DMS114 treated with DMSO at 0.1 percent for 48 hours (cell line): ENCODE results near the gene MCHR1.
"Not testable (repeated sequence)": the region's sequence is repeated elsewhere in the genome, so short reads cannot be mapped to it uniquely, and the experiment has no call there.

ENCODE experiments used
- DNase-seq: peaks from one replicate; lab custom pipeline; 2025; ENCODE audit not compliant: unreplicated experiment; lab: John Stamatoyannopoulos, UW

The MCHR1 gene

DNA sequence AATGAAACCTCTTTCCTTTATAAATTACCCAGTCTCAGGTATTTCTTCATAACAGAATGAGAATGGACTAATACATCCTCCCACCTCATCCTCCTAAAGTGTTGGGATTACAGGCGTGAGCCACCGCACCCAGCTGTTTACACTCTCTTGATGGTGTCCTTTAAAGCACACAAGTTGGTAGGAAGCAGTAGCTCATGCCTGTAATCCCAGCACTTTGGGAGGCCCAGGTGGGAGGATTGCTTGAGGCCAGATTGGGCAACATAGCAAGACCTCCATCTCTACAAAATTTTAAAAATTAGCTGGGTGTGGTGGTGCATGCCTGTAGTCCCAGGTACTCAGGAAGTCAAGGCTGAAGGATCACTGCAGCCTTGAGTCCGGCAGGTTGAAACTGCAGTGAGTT, 23.3 kb upstream of the MCHR1 start:
- not testable (repeated sequence) for DNase-seq

DNA sequence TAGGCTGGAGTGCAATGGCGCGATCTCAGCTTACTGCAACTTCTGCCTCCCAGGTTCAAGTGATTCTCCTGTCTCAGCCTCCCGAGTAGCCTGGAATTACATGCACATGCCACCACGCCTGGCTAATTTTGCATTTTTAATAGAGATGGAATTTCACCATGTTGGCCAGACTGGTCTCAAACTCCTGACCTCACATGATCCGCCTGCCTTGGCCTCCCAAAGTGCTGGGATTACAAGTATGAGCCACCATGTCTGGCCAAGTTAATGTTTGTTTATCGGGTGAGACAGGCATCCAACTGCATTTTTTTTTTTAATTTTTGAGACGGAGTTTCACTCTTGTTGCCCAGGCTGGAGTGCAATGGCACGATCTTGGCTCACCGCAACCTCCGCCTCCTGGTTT, 22.6 kb upstream of the MCHR1 start:
- not testable (repeated sequence) for DNase-seq

DNA sequence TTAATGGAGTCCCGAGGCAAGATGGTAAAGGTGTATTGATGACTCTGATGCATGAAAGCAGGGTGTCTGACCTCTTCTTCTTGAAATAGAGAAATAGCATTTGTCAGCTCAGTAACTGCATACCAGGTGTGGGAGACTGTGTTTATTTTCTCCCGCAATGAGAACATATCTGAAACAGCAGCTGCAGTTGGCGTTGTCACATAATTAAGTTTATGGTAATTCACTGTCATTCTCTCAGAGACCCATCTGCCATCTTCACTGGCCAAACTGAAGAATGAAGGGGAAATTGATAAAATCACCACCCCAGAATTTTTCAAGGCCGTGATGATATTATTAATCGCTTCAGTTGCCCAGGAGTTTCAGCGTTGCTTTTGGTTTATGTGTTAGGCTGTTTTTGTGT, 20.1 kb upstream of the MCHR1 start:
- DNase-seq, result no peak

DNA sequence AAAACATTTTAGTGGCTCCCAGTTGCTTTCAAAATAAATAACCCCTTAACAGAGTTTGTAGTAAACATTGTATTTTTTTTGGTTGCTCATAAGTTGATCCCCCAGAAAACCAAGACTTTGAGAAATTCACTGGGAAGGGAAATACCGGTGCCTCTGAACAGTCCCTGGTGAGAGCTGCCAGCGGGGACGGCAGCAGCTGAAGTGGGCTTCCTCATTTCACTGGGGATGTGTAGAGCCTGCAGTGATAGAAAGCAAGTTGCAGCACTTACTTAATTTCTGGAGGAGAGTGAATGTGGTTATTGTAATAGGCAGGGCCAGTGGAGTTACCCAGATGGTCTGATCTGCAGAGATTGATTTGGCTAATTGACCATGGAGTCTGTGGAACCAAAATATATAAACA, 18.6 kb upstream of the MCHR1 start:
- DNase-seq, result no peak

DNA sequence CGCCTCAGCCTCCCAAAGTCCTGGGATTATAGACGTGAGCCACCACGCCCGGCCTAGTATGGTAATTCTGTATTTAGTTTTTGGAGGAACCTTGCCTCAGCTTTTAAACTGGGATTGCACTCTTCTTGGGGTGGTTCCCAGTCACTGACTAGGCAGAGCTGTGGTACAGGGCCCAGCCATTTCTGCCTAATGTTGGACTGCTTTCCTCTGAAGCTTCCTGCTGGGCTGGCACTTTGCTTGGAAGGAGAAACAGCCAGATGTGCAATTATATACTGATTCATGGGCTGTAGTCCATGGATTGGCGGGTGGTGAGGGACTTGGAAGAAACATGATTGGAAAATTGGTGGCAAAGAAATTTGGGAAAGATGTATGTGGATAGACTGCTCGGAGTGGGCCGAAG, 17.6 kb upstream of the MCHR1 start:
- DNase-seq, result no peak

DNA sequence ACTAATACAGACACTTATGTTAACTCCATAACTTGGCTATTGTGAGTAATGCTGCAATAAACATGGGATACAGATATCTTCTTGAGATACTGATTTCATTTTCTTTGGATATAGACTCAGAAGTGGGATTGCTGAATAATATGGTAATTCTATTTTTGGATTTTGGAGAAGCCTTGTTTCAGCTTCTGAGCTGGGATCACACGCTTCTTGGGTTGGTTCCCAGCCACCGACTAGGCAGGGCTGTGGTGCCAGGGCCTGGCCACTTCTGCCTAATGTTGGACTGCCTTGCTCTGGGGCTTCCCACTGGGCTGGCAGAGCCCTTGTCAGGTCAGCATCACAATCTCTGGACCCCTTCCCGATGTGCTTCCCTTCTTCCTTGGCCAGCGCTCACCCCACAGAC, 14.0 kb upstream of the MCHR1 start:
- DNase-seq, result no peak

DNA sequence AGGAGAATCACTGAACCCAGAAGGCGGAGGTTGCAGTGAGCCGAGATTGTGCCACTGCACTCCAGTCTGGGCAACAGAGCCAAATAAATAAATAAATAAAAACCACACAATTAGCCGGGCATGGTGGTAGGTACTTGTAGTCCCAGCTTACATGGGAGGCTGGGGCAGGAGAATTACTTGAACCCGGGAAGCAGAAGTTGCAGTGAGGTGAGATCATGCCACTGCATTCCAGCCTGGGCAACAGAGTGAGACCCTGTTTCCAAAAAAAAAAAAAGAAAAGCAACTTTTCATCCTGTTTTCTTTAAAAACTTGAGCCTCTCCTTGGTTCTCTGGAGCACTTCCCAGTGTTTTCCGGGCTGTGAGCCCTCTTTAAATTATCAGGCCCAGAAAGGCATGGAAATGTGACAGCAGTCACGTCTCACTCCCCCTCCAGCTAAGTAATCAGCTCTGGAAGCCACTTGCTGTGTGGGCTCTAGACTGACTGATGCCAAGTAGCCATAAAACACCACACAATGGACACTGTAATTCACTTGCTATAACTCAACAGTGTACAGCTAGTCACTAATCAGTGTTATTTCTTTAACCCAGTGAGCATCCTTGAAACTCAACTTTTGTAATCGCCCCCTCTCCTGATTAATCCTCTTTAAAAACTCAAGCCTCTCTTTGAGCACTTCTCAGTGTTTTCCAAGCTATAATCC, 13.0 kb upstream of the MCHR1 start:
- DNase-seq, result no peak

DNA sequence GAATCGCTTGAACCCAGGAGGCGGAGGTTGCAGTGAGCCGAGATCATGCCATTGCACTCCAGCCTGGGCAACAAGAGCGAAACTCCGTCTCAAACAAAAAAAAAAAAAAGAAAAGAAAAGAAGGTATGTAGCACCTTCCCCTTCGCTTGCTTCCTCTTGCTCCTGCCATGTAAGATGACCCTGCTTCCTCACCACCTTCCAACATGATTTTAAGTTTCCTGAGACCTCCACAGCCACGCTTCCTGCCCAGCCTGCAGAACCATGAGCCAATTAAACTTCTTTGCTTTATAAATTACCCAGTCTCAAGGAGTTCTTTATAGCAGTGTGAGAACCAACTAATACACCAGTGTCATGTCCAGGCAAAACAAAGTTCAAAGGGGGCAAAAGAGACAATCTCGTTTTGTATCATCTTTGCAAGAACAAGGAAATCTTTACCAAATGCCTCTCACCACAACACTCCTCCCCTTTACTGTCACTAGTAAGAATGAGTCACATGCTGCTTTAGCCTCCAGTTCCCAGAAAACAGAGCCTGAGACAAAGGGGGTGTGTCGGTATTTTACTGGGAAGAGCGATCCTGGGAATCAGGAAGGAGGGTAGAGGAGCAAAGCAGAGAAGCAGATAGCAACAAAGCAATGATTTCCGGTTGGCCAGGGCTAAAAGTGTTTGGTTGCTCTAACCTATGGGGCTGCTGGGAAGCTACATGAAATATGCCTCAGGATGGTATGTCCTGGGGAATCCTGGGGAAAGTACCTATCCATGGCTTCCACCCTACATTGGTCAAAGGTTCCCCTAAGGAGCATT, 10.5 kb upstream of the MCHR1 start:
- no peak for DNase-seq

DNA sequence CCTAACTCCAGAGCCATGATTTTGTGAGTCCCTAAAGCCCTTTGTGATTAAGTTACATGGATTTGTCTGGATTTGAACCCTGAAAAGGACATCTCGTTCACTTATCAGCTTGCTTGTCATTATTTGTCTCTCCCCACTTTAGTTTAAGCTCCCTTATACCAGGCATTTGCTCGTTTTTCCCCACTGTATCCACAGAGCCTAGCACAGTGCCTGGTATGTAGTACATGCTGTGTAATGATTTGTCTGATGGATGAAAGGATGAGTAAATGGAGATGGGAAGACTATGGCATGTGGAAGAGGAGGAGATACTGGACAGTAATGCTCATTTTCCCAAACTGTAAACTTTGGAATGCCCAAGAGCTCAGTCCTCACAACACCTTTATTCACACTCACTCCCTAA, 9.2 kb upstream of the MCHR1 start:
- no peak for DNase-seq

DNA sequence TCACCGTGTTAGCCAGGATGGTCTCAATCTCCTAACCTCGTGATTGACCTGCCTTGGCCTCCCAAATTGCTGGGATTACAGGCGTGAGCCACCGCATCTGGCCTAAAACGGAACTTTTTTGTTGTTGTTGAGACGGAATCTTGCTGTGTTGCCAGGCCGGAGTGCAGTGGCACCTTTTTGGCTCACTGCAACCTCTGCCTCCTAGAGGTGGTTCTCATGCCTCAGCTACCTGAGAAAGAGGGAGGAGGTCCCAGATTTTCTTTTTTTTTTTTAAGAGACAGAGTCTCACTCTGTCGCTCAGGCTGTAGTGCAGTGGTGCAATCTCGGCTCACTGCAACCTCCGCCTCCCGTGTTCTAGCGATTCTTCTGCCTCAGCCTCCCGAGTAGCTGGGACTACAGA, 7.9 kb upstream of the MCHR1 start:
- DNase-seq, result no peak

DNA sequence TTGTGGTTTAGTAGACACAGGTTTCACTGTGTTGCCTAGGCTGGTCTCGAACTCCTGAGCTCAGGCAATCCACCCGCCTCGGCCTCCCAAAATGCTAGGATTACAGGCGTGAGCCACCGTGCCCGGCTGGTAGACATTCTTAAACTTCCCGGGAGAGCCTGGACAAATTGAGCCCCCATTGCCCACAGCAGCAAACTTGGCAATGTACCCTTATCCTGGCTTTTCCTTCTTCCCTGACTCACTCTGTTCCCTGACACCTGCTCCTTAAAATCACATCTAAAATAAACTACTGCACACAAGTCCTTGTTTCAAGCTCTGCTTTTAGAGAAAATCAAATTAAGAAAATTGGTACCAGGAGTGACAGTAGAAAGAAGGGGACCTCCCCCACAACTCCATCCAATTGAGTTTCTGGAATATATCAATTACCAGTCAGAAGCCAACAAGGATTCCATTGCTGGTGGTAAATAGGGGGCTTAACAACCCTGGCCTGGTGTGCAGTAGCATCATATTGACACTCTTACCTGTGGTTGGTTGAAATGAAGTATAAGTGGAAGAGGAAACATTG, 7.4 kb upstream of the MCHR1 start:
- no peak for DNase-seq

DNA sequence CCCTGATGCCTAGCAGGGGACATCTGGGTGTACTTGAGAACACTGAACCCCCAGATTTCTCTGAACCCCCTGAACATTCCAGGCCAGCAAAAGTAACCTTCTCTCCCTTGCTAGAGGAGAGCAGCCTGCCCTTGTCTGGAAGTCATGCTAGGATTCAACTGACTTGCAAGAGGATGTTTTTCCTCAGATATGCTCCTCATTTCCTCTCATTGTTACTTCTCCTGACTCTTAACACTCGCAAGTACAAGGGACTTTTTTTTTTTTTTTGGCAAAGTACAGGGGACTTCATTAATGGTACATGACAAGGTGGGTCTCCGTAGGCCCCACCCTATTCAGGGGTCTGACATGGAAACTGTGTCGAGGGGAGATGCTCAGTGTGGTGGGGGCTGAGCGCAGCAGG, 6.3 kb upstream of the MCHR1 start:
- no peak for DNase-seq

DNA sequence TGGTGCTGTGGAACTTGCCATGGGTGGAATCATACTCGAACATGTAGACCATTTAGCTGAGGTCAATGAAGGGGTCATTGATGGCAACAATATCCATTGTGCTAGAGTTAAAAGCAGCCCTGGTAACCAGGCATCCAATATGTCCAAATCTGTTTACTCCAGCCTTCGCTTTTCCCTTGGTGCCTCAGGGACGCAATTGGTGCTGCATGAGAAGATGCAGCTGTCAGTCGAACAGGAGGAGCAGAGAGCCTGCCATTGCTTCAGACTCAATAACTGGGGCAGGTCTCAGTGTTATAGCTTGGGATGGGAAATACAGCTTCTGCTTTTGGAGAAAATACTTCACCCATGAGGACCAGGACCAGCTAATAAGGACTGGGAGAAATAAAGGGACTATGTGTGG, 5.0 kb upstream of the MCHR1 start:
- no peak for DNase-seq

DNA sequence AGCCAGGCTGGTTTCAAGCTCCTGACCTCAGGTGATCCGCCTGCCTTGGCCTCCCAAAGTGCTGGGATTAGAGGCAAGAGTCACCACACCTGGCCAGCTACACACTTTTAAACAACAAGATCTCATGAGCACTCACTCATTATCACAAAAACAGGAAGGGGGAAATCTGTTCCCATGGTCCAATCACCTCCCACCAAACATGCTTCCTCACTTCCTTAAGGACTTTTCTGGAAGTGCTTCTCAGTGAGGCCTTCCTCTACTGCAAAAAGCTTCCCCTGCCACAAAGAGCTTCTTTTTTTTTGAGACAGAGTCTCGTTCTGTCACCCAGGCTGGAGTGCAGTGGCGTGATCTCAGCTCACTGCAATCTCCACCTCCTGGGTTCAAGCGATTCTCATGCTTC, 3.1 kb upstream of the MCHR1 start:
- DNase-seq, result not testable (repeated sequence)

DNA sequence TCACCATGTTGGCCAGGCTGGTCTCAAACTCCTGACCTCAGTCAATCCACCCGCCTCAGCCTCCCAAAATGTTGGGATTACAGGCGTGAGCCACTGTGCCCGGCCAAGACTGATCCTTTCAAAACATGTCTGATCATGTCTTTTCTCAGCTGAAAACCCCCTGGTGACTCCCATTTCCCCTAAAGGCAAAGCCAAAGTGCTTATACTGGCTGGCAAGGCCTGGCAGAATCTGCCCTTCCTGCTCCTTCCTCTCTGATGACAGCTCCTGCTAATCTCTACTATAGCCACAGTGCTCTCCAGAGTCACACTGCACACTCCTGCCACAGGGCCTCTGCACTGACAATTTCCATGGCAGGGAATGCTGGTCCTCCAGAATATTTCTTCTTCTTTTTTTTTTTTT, 2.6 kb upstream of the MCHR1 start:
- no peak for DNase-seq

DNA sequence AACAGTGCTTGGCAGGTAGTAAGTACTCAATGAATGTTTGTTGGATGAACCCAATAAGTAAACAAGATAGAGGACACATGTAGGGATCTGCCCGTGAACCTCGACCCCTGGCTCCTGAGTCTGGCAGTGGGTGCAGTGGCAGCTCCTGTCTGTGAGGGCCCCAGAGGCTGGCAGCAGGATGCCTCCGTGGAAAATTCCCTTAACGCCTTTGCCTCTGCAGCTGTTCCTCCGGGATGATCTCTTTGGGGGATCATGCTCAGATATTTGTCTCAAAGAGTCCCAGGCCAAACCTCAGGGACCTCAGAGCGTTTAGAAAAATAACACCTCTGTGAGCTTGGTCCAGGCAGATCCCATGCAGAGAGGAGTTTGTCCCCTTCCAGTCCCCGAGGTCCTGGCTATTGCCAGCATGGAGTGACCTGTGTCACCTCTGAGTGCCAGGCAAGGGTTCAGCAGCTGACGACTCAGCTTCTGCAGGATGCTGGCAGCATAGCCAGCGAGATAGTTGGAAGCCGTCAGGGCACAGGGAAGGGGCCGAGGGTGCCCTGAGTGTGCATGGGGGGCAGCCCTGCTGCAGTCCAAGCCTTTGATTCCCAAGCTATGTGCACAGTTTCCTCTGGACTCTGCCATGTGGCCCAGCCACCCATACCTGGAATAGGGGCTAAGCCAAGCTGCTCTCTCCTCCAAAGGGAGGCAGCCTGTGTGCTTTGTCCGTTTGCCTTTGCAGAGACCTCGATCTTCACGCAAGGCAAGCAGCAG, 613 bp upstream of the MCHR1 start:
- no peak for DNase-seq

DNA sequence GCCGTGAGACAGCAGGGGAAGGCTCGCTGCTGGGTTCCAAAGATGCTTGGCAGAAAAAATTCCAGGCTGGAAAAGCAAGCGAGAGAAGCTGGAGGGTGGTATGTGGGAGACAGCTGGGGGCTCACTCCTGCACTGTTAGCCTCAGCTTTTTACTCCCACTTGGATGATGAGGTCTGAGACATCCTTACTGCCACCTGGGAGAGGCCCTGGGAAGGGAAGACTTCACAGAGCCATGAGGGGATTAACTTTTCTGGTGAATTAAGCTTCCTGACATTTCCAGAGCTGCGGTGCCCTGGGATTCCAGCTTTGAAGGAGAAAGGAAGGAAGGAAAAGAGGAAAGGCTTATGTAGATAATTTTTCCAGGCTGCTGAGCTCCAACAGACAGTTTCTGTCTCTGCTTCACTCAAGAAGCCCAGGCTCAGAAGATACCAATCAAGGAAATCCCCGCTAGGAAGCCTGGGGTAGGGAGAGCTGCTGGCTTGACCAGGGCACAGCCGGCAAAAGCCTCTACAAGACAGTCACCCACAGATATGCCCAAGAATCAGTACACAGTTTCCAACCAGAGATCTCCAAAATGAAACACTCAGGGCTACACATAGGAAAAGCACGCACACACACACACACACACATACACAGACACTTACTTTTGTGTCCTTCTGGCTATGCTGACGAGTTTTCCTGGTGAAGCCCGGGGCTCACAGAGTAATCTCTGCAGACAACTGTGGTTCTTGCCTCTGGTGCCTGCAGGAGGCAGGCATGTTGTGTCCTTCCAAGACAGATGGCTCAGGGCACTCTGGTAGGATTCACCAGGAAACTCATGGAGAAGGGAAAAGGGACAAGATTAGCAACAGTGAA, 907 bp downstream of the MCHR1 start:
- no peak for DNase-seq

DNA sequence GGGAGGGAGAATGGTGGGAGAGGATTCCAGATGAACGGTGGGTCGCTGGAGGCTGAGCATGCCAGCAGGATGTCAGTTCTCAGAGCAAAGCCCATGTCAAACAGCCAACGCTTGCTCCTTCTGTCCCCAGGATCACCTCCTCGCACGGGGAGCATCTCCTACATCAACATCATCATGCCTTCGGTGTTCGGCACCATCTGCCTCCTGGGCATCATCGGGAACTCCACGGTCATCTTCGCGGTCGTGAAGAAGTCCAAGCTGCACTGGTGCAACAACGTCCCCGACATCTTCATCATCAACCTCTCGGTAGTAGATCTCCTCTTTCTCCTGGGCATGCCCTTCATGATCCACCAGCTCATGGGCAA, 1.5 kb downstream of the MCHR1 start:
- DNase-seq, result no peak

DNA sequence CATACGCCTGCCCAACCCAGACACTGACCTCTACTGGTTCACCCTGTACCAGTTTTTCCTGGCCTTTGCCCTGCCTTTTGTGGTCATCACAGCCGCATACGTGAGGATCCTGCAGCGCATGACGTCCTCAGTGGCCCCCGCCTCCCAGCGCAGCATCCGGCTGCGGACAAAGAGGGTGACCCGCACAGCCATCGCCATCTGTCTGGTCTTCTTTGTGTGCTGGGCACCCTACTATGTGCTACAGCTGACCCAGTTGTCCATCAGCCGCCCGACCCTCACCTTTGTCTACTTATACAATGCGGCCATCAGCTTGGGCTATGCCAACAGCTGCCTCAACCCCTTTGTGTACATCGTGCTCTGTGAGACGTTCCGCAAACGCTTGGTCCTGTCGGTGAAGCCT, 2.2 kb downstream of the MCHR1 start:
- DNase-seq, result no peak

DNA sequence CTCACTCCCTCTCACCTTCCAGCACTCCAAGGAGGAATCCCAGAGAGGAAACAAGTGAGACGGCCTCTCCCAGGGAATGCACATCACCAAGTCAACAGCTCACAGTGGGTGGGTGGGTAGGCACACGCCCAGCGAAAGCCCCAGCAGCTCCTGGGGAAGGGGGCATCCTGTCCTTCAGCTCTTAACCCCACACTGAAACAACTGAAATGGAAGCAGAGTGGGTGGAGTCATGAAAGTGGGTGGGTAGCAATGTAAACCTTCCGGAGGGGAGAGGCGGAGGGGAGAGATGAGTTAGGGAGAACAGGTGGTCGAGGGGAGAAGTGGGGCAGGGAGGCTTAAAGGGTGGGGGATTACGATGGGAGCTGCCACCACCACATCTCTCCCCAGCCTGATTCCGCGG, 5.4 kb downstream of the MCHR1 start:
- no peak for DNase-seq

DNA sequence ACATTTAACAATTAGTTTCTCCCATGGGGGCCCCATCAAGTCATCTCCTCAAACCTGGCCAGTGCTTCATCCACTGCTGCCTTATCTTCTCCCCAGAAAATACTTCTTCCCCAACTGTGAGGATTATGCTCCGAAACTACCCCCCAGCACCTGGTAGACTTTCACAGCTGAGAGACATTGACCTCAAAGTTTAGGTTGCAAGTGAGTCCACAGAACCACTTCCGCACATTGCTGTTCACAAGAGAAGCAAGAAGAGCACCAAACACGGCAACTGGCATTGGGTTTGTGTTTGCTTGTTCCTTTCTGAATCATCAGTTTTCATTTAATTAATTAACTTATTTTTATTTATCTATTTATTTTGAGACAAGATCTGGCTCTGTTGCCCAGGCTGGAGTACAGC, 6.1 kb downstream of the MCHR1 start:
- no peak for DNase-seq
